ENCODE data around the gene CLCN7.

The CLCN7 gene

GRCh38 chr16:1439058-1439698, 35.6 kb downstream of the CLCN7 start:
- no peak for DNase-seq
- intact Hi-C loops (cut with DNase I): no loop called here

DNA sequence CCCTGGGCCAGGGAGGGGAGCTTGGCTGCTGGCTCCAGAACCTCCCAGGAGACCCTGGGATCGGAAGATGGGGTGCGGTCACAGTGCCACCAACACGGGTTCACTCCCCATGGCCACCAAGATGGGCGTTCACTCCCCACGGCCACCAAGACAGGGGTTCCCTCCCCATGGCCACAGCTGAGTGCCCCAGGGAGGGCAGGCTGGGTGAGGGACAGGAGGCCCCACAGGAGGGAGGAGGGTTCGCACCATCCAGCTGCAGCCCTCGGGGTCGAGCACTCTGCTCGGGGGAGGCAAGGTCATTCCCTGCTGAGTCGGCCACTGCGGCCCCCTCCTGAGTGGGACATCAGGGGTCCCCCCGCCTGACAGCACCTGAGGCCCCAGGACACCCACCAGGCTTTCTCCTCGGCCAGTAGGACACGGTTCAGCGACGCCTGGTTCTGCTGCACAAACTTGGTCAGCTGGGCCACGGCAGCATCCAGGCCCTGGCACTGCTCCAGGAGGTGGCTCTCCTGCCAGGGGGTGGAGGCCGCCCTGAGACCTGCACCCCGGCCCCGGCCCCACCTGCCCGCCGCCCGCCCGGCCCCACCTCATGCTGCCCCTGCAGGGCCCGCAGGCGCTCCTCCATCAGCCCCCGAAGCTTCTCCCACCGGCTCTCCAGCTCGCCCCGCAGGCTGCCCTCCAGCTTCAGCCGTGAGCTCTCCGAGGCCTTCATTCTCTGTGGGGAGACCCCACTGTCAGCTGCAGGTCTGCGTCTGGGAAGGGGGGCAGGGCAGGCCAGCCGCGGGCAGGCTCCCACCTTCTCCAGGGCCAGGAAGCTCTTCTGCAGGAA, 36.4 kb downstream of the CLCN7 start:
- DNase-seq: no peak
- intact Hi-C loops (cut with DNase I): no loop called here

- intact Hi-C loops (cut with DNase I): no loop called here
- DNase-seq: no peak
Measured at GRCh38 chr16:1437606-1438005, 37.2 kb downstream of the CLCN7 start.

- intact Hi-C loops (cut with DNase I): no loop called here
- DNase-seq: no peak
Measured at GRCh38 chr16:1436731-1437355, 38.0 kb downstream of the CLCN7 start.

DNA sequence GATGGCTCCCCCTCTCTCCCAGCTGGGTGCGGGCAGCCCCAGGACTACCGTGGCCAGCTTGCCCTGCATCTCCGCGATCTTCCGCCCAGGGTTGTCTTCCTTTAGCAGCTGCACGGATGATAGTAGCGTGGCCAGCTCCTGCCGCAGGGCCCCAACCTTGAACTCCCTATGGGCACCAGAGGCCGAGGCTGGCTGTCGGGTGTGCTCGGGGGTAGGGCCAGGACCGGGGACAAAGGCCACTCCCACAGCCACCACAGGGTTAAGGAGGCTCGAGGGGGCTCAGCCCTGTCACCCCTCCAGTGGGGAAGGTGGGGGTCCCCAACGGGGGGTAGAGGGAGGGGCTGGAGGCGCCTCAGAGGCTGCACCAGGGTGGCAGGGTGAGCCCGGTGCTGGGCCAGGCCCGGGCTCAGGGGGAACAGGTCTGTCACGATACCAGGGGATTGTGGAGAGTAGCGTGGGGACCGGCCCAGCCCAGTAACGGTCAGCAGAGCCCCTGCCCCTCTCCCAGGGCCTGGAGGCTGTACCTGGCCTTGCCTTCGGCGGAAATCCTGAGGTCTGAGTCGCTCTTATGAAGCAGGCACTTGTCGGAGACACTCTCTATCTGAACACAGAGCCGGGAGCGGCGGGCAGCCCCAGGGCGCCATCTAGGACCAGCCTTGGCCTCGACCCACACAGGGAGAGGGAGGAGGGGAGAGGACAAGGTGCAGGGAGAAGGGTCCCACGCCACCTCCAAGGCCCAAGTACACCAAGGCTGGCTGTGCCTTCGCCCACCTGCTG, 38.7 kb downstream of the CLCN7 start:
- DNase-seq: no peak
- intact Hi-C loops (cut with DNase I): no loop called here

GRCh38 chr16:1434644-1435592, 39.9 kb downstream of the CLCN7 start:
- intact Hi-C loops (cut with DNase I): no loop called here

DNA sequence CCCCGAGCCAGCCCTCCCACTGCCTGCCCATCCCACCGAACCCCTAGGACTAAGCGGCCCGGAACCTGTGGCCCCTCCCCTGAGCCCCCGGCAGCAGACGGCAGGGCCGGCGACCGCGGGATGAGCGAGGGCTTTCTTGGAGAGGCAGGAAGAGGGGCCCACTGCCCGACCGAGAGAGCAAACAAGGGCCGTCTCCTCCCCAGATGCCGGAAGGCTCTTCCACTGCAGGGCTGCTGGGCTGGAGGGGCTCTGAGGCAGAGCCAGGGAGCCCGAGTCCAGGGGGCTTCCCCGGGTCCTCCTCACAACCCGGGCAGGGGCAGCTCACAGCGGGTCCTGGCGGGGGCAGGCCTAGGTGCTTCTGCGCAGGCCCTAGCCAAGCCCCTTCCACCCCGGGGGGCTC, 41.1 kb downstream of the CLCN7 start:
- intact Hi-C loops (cut with DNase I): no loop called here
- no peak for DNase-seq

More at GRCh38 chr16:1434644-1435592, 39.9 kb downstream of the CLCN7 start:
- no peak for DNase-seq

DNA sequence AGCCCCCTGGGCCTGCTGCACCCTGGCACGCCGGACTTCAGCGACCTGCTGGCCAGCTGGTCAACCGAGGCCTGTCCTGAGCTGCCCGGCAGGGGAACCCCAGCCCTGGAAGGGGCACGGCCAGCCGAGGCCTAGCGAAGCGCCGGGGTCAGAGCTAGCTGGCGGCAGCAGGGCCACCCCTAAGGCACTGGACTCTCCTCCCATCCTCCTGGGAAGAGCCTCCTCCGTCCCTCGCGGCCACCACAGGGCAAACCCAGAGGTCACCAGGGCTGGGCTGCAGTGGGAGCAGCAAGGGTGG, 41.6 kb downstream of the CLCN7 start:
- intact Hi-C loops (cut with DNase I): no loop called here
- DNase-seq: no peak

- no peak for DNase-seq
- intact Hi-C loops (cut with DNase I): no loop called here
Measured at GRCh38 chr16:1432388-1433262, 42.2 kb downstream of the CLCN7 start.

DNA sequence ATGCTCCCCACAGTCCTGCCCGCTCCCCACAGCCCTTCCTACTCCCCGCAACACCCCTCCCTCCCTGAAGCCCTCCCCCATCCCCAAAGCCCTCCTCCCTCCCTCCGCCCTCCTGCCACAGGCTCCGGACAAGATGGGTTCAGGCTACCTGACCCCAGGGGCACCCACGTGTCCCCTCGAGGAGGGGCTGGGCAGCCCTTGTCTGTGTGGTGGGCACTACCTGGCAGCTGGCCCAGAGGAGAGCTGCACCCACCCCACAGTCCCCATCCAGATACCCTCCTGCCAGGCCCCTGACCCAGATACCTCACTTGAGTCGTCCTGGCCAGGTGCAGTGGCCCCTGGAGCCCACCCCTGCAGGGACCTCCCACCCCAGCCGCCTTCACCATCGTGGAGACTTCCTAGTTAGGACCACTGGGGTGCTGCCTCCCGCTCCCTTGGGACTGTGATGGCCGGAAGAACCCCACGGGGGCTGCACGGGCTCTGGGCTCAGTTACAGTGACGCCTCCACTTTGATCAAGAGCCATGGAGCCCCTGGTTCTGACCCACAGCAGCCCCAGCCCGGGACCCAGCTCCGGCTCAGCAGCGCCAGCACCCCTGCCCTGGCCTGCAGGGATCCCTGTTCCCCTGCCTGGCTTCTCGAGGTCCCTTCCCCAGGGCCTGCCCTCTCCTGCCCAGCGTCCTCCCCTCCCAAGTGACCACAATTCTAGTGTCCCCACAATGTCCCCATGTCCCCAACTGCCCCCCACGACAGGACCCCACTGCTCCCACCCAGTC, 43.1 kb downstream of the CLCN7 start:
- intact Hi-C loops (cut with DNase I): no loop called here
- no peak for DNase-seq

GRCh38 chr16:1430759-1431496, 43.9 kb downstream of the CLCN7 start, which contains the start of gene PERCC1:
PERCC1 (plus strand) TSS chr16:1431078; CDS start chr16:1432594, 1,516 bp downstream.
- intact Hi-C loops (cut with DNase I): no loop called here
- DNase-seq: no peak

DNA sequence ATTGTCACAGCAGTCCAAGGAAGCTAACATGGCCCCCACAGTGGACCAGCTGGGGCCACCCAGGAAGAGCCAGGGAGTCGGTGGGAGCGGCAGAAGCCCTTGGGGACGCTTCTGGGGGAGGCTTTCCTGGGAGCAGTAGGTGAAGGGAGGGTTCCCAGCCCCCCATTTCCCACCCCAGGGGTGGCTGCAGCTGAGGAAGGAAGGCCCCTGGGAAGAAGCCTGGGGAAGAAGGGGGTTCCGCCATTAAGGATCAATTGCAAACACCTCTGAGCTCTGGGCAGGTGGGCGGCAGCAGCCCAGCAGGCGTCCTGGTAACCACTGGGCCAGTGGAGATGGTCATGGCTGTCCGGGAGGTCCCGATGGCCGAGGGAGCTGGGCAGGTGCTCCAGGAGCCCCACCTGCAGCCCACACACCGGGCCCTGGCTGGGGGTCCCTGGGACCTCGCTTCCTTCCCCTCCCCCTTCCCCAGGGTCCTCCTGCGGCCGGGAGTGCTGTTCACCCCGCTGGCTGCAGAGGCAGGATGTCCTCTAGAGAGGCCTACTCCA, 44.5 kb downstream of the CLCN7 start:
- no peak for DNase-seq
- intact Hi-C loops (cut with DNase I): no loop called here

DNA sequence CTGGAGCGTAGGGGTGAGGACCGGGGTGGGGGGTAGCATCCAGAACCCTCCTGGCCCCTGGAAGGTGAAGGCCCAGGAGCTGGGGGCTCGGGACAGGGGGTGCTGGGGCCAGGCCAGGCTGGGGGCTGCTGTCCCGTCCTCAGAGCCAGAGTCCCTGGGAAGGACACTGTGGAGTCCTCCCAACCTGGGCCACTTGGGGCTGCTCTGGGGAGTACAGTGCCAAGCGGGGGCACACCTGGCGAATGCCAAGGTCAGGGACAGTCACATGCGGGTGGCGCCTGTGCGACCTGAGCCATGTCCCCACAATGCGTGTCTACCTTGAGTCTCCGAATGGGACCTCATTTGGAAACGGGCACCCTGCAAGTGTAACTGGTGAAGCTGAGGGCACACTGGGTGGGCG, 45.2 kb downstream of the CLCN7 start:
- DNase-seq: no peak
- intact Hi-C loops (cut with DNase I): loop anchor here (10.0 kb wide), 1 partner anchor 45 kb away; the partner anchor contains the start of gene CLCN7

DNA sequence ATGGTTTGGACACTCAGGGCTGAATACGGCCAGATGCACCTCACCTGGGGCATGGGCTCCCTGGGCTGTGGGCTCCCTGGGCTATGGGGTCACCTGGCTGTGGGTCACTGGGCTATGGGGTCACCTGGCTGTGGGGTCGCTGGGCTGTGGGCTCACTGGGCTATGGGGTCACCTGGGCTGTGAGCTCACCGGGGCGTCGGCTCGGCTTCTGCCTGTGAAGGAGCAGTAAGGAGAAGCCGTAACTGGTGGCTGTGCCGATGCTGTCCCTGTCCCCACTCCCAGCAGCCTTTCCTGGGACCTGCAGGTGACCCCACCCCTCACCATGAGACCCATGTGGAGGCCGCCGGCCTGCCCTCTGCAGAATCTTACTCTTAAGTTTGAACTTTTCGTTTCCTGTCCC, 45.8 kb downstream of the CLCN7 start:
- no peak for DNase-seq
- intact Hi-C loops (cut with DNase I): loop anchor here (10.0 kb wide), 1 partner anchor 46 kb away; the partner anchor contains the start of gene CLCN7

DNA sequence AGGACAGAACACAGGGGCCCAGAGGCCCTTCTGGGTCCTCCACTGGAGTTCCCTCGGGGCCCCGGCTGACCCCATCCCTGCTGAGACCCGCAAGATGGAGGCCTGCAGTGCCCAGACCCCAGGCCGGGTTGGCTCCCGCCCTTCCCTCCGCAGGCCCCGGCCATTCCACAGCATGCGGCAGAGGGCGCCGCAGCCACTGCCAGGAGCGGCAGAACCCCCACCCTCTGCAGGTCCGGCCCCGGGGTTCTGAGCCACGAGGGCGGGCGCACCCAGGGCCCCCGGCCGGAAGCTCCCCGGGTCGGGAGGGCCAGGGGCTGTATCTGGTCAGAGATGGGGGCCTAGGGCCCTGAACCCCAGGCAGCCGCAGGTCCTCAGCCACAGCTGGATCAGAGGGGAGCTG, 46.3 kb downstream of the CLCN7 start:
- DNase-seq: peak in 13 of 42 donors; percentile 8 to 43 (median 21)
- intact Hi-C loops (cut with DNase I): loop anchor here (10.0 kb wide), 1 partner anchor 46 kb away; the partner anchor contains the start of gene CLCN7

Measured in head of caudate nucleus (tissue), 42 donors.